ENCODE data around the gene NUDCD2. TPM values are rescaled to one million over a fixed set of nuclear protein-coding genes. Genes with fewer than 3 reads are reported as not detected.

NUDCD2 gene
- total and polyA plus RNA-seq, 2 donors (not counting 3 experiments of a cell fraction or from before 2014, with no cell fraction given), result 3.9 to 50.3 TPM

- ChIA-PET POLR2A (interaction anchor here (0.6 to 4.1 kb wide), 2 partner anchors 23 to 73 kb away, joined by 4 to 34 read pairs; partner anchors contain the start of genes HMMR and NUDCD2), CTCF (interaction anchor here (2.2 to 2.6 kb wide), 2 partner anchors 22 to 28 kb away, joined by 8 to 10 read pairs; partner anchors contain the start of genes HMMR and NUDCD2)
- Histone ChIP-seq H3K9me1 (replicated peaks; ENCODE audit: control insufficient read depth, extremely low read depth, insufficient read depth, low read length) (no peaks in the 10 kb centered on the region), H3K9ac (replicated peaks; ENCODE audit: extremely low read depth, insufficient read depth, low read length) (peak overlapping the region; percentile 90), H2AFZ (ENCODE audit: low read depth, low read length) (peak overlapping the region; percentile 84), H3K4me1 (ENCODE audit: control insufficient read depth, extremely low read depth, insufficient read depth, low read length) (peaks cover 19% of the 10 kb centered on the region), H3K36me3 (ENCODE audit: control insufficient read depth in 2 of 2, extremely low read depth in 1 of 2, insufficient read depth in 2 of 2, low read length in 2 of 2) (peaks cover 8% of the 10 kb centered on the region in 2 experiments), H4K20me1 (replicated peaks; ENCODE audit: control insufficient read depth, extremely low read depth, insufficient read depth, low read length) (peaks cover 5% of the 10 kb centered on the region), H3K9me3 (replicated peaks; ENCODE audit: control insufficient read depth, insufficient read depth, low read length) (no peaks in the 10 kb centered on the region), H3K27me3 (ENCODE audit: control insufficient read depth in 2 of 2, insufficient read depth in 2 of 2, low read length in 2 of 2) (peaks cover 0 to 10% of the 10 kb centered on the region in 2 experiments), H3K27ac (ENCODE audit: insufficient read depth, low read depth, low read length) (peak overlapping the region; percentile 8), H3K4me2 (ENCODE audit: insufficient read depth, low read length) (peak overlapping the region; percentile 82), H3K4me3 (replicated peaks in 1 of 3; ENCODE audit: insufficient read depth in 1 of 3, low read depth in 1 of 3, low read length in 3 of 3) (peak overlapping the region in 2 of 3 experiments; percentile 11 to 55), H3K79me2 (ENCODE audit: control insufficient read depth, insufficient read depth, low read length) (peaks cover 36% of the 10 kb centered on the region)
- dilution Hi-C loops (cut with MboI; ENCODE audit: extremely low pct_ligation_motif_present, low sequenced_read_pairs) (no loop called here), intact Hi-C loops (cut with micrococcal nuclease) (loop anchor here (1.0 kb wide), 2 partner anchors 23 to 68 kb away; partner anchors contain the start of genes HMMR, MAT2B and NUDCD2)
- no peak for TF ChIP-seq POLR2A (IDR thresholded peaks at IDR 0.05; ENCODE audit: low read depth, low read length)
- TF ChIP-seq MYC (IDR thresholded peaks at IDR 0.05; ENCODE audit: low read depth, low read length), result no peak
- no peak for TF ChIP-seq CTCF (IDR thresholded peaks at IDR 0.05; ENCODE audit: extremely low read depth in 1 of 2, insufficient read depth in 1 of 2, low read depth in 1 of 2, low read length in 2 of 2)
- no peak for TF ChIP-seq EZH2 (IDR thresholded peaks at IDR 0.05; ENCODE audit: borderline replicate concordance, low read depth, low read length, severe bottlenecking)
- TF ChIP-seq POLR2AphosphoS5 (IDR thresholded peaks at IDR 0.05; ENCODE audit: insufficient read depth, low read depth, low read length), result no peak
- no peak for TF ChIP-seq GATA2 (IDR thresholded peaks at IDR 0.05; ENCODE audit: insufficient read depth, insufficient read length, low read depth, low read length)
- TF ChIP-seq FOS (IDR thresholded peaks at IDR 0.05; ENCODE audit: borderline replicate concordance, insufficient read depth, low read length), result no peak
- no peak for TF ChIP-seq MAX (IDR thresholded peaks at IDR 0.05; ENCODE audit: insufficient read depth, insufficient read length)
- TF ChIP-seq JUN (IDR thresholded peaks at IDR 0.05; ENCODE audit: borderline replicate concordance, insufficient read depth, insufficient read length, low read depth), result no peak
- no peak for DNase-seq (ENCODE audit: low read depth, low spot score)
- no peak for FAIRE-seq
- BruUV-seq (replicated peaks), result TSS peak; percentile 72
Measured at GRCh38 chr5:163437011-163437308, 22.9 kb downstream of the NUDCD2 start.

All from endothelial cell of umbilical vein (primary cell).